GM19468 (cell line): ENCODE measurements around the gene ACADSB.

Experiments used
- ATAC-seq: cut with Tn5 transposase; IDR thresholded peaks from one replicate; pipeline ENCODE4 v1.9.1; 2021; ENCODE audit warnings: mild to moderate bottlenecking, moderate library complexity, moderate number of reproducible peaks; ENCODE audit not compliant: unreplicated experiment; ENCODE audit errors: extremely low read depth

The ACADSB gene

GRCh38 chr10:123000155-123000554 lies 8.7 kb upstream of the ACADSB start:
- ATAC-seq: no peak

GRCh38 chr10:123001370-123001769 lies 7.4 kb upstream of the ACADSB start:
- ATAC-seq: no peak

- ATAC-seq: no peak
Measured at GRCh38 chr10:123004298-123004697, 4.5 kb upstream of the ACADSB start.

GRCh38 chr10:123007558-123008354 lies 1.1 kb upstream of the ACADSB start:
- no peak for ATAC-seq

GRCh38 chr10:123009105-123009820 lies 457 bp downstream of the ACADSB start:
- ATAC-seq: no peak

GRCh38 chr10:123011987-123012386 lies 3.2 kb downstream of the ACADSB start:
- no peak for ATAC-seq

- ATAC-seq: no peak
Measured at GRCh38 chr10:123013456-123014419, 4.9 kb downstream of the ACADSB start.

- ATAC-seq: no peak
Measured at GRCh38 chr10:123014772-123015171, 6.0 kb downstream of the ACADSB start.

- ATAC-seq: no peak
Measured at GRCh38 chr10:123016228-123016627, 7.4 kb downstream of the ACADSB start.

GRCh38 chr10:123017421-123018165 lies 8.8 kb downstream of the ACADSB start:
- no peak for ATAC-seq

GRCh38 chr10:123018531-123018930 lies 9.7 kb downstream of the ACADSB start:
- no peak for ATAC-seq

- ATAC-seq: no peak
Measured at GRCh38 chr10:123019264-123019663, 10.5 kb downstream of the ACADSB start.

GRCh38 chr10:123019941-123020703 lies 11.3 kb downstream of the ACADSB start:
- no peak for ATAC-seq

GRCh38 chr10:123021517-123021916 lies 12.7 kb downstream of the ACADSB start:
- no peak for ATAC-seq

- no peak for ATAC-seq
Measured at GRCh38 chr10:123024540-123024939, 15.7 kb downstream of the ACADSB start.

- ATAC-seq: no peak
Measured at GRCh38 chr10:123026302-123026701, 17.5 kb downstream of the ACADSB start.

GRCh38 chr10:123027861-123028260 lies 19.1 kb downstream of the ACADSB start:
- no peak for ATAC-seq

GRCh38 chr10:123031124-123031523 lies 22.3 kb downstream of the ACADSB start:
- ATAC-seq: no peak

GRCh38 chr10:123034332-123034731 lies 25.5 kb downstream of the ACADSB start:
- no peak for ATAC-seq
